ENCODE measurements around the gene TMEM255A.

The TMEM255A gene

GRCh38 chrX:120301960-120302359 lies 9.3 kb downstream of the TMEM255A start:
- POLR2A ChIA-PET, result no interaction called here
- no peak for TF ChIP-seq CTCF (IDR thresholded peaks at IDR 0.05; ENCODE audit: insufficient read depth, low read length, missing control alignments)
- no peak overlapping the region for H3K4me3 ChIP-seq (ENCODE audit: low read depth, low read length)
- CTCF ChIA-PET, result no interaction called here
- DNase-seq (ENCODE audit: low read depth, low spot score), result no peak

DNA sequence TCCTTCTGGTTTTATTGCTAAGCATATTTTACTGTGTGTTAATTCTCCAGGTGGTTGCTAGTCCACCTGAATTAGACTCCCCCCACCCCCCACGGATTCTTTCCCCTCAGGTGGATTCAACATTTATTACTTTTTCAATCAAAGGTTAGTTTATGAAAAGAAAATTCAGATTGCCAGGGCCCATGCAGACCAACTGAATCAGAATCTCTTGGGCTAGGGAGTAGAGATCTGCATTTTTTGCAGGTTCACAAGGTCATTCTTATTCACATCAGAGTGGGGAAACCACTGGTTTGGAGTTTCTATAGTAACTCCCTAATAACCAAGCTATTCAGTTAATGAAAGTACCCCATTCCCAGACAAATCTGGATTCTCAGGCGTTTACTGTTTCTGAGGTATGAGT lies 9.8 kb downstream of the TMEM255A start:
- ChIA-PET POLR2A (no interaction called here), CTCF (no interaction called here)
- no peak overlapping the region for H3K4me3 ChIP-seq (ENCODE audit: low read depth, low read length)
- TF ChIP-seq CTCF (IDR thresholded peaks at IDR 0.05; ENCODE audit: insufficient read depth, low read length, missing control alignments), result no peak
- no peak for DNase-seq (ENCODE audit: low read depth, low spot score)

GRCh38 chrX:120299928-120300327 lies 11.3 kb downstream of the TMEM255A start:
- ChIA-PET CTCF (no interaction called here), POLR2A (no interaction called here)
- no peak for DNase-seq (ENCODE audit: low read depth, low spot score)
- no peak for TF ChIP-seq CTCF (IDR thresholded peaks at IDR 0.05; ENCODE audit: insufficient read depth, low read length, missing control alignments)
- H3K4me3 ChIP-seq (ENCODE audit: low read depth, low read length), result no peak overlapping the region

- DNase-seq (ENCODE audit: low read depth, low spot score), result no peak
- CTCF ChIA-PET, result no interaction called here
- TF ChIP-seq CTCF (IDR thresholded peaks at IDR 0.05; ENCODE audit: insufficient read depth, low read length, missing control alignments), result no peak
- H3K4me3 ChIP-seq (ENCODE audit: low read depth, low read length), result no peak overlapping the region
- POLR2A ChIA-PET, result no interaction called here
Observed at GRCh38 chrX:120297923-120298322, 13.3 kb downstream of the TMEM255A start.

DNA sequence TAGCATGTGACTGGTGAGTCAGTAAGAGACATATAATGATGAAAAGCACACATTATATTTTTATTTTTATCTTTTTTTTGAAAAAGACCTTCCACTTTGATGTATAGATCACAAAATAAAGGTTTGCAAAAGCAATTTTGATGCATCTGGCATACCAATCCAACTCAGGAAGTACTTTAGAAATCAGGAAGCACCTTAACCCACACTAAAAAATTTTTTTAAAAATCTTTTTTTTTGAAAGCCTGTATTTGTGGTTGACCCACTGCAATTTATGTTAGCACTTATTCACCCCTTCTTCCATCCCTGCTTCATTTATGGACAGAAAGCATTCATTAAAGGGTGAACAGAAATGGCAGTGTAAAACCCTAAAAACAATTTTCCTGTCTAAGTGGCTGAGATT lies 16.6 kb downstream of the TMEM255A start:
- TF ChIP-seq CTCF (IDR thresholded peaks at IDR 0.05; ENCODE audit: insufficient read depth, low read length, missing control alignments), result no peak
- ChIA-PET POLR2A (no interaction called here), CTCF (no interaction called here)

DNA sequence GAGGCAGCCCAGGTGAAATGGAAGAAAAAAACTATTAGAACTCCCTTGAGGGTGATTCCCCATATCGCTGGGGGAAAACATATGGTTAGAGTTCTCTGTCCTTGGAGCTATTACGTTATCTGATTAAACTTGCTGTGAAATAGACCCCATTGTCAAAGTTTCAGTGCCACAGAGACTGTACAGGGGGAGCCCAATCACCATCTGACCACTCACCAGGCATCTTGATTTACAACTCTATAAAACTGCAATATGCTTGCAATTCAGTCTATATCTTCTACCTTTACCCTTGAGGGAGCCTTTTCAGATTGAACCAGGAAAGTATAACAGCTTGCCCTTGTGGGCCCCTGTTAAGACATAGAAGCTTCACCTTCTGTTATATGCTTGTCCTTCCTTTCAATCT lies 18.2 kb downstream of the TMEM255A start:
- TF ChIP-seq CTCF (IDR thresholded peaks at IDR 0.05; ENCODE audit: insufficient read depth, low read length, missing control alignments), result no peak
- POLR2A ChIA-PET, result no interaction called here
- H3K4me3 ChIP-seq (ENCODE audit: low read depth, low read length), result no peak overlapping the region
- CTCF ChIA-PET, result no interaction called here
- no peak for DNase-seq (ENCODE audit: low read depth, low spot score)

More for the DNA sequence above, 16.6 kb downstream of the TMEM255A start:
- no peak for DNase-seq (ENCODE audit: low read depth, low spot score)
- no peak overlapping the region for H3K4me3 ChIP-seq (ENCODE audit: low read depth, low read length)
